Activated T-cell treated with anti-CD3 and anti-CD28 coated beads for 48 hours (primary cell): ENCODE measurements around the gene FAM114A1.
A peak's percentile ranks its signal among the peaks of the same experiment; 100 is the strongest.

Experiments
- DNase-seq: peaks from one replicate; pipeline ENCODE4 v3.0.0-alpha.2; 2020; ENCODE audit warnings: low read depth

Gene FAM114A1

DNA sequence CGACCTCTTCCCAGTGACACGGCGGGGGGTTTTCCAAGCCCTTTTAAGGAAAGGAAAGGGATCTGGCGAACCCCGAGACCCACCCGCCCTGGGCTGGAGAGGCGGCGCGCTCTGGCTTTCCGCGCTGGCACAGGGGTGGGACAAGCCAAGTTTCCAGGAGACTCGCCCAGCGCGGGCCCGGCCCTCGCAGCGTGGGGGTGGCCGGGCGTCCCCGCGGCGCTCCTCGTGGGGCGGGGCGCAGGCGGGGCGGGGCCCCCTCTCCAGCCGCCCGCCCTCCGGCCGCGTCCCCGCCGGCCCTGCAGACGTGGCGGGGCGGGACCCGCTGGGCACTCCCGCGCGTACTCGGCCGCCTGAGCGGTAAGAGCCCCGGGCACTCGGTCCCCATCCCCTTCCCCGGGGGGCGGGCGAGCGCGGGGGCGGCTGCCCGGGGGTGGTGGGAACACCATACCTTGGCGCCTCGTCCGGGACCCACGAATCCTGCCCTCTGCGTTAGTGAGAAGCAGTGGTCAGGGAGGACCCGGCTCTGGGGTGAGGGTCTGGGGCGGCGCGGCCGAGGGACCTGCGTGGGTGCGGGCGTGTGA, at the start of gene FAM114A1:
FAM114A1 (plus strand) TSS at position 329 of the 581 bp plus-strand sequence. CDS start 10,273 bp downstream, outside the sequence.
- peak; percentile 33 for DNase-seq

DNA sequence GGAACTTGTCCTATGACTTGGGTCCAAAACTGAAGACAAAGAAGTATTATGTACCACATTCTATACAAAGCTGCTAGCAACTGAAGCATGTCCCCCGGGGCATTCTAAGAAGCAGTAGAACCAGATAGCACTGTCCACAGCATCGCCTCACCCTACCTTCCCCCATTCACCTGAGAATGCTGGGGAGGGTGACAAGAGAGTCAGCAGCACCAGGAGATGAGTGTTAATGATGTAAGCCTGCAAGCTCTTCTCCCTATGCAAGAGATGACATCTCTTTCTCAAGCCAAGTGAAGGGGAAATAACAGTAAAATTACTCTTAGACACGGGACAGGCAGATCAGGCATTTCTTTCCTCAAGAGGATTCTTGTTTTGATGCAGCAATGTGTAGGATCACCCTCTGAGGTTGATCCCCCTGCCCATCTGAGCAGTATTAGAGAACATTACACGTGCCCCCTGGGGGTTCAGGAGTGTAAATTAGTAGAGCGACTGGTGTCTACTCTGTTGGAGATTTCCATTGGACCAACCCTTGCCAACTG, 49.1 kb upstream of the FAM114A1 start:
- DNase-seq: no peak

DNA sequence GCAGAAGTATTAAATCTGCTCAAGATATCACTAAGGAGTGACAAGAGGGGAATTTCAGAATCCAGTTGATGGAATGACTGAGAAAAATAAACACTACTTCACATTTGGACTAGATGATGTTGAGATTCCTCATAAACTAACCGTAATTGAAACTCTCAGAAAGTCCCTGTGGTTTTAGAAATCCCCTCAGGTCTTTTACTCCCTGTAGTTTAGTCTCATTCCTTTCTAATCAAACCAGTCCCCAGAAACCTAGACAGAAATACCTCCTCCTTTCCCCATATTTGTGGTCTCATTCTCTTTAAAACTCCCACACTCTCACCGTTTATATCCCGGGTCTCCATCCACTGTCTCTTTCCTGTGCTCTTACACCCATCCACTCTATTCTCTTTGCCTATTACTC, 48.0 kb upstream of the FAM114A1 start:
- DNase-seq: no peak

DNA sequence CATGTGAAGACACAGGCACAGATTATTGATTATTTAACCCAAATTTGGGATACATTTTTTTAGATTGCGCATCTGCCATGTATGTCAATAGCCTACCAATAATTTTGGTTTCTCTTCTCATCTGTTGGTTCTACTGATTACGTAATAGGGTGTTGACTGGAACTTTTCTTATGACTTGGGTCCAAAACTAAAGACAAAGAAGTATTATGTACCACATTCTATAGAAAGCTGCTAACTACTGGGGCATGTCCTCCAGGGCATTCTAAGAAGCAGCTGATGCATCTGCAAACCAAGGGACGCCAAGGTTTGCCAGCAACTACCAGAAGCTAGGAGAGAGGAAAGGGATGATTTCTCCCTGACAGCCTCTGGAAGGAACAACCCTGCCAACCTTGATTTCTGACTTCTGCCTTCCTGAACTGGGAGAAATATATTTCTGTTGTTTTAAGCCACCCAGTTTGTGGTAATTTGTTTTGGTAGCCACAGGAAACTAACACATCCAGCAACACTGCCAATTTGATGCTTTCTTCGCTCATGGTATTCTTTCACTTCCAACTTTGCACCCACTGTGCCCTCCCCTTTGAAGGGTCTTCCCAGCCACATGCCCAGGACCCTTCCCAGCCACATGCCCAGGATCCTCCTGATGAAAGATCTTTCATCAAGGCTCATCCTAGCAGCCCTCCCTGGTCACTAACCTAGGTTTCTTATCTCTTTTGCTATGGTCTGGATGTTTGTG, 47.1 kb upstream of the FAM114A1 start:
- DNase-seq: no peak

DNA sequence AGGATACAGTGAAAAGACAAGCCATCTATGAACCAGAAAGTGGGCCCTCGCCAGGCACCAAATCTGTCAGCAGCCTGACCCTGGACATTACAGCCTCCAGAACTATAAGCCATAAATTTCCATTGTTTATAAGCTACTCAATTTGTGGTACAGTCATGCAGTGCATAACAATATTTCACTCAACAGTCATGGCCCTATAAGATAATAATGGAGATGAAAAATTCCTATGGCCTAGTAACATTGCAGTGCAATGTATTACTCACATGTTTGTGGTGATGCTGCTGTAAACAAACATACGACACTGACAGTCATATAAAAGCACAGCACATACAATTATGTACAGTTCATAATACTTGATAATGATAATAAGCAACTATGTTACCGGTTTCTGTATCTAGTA, 45.9 kb upstream of the FAM114A1 start:
- no peak for DNase-seq

DNA sequence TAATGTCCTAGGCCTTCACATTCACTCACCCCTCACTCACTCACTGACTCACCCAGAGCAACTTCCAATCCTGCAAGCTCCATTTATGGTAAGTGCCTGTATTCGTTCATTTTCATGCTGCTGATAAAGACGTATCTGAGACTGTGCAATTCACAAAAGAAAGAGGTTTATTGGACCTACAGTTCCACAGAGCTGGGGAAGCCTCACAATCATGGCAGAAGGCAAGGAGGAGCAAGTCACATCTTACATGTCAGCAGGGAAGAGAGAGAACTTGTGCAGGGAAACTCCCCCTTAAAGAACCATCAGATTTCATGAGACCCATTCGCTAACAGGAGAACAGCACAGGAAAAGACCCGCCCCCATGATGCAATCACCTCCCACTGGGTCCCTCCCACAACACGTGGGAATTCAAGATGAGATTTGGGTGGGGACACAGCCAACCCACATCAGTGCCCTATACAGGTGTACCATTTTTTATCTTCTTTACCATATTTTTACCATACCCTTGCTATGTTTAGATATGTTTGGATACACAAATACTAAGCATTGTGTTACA, 44.8 kb upstream of the FAM114A1 start:
- no peak for DNase-seq

DNA sequence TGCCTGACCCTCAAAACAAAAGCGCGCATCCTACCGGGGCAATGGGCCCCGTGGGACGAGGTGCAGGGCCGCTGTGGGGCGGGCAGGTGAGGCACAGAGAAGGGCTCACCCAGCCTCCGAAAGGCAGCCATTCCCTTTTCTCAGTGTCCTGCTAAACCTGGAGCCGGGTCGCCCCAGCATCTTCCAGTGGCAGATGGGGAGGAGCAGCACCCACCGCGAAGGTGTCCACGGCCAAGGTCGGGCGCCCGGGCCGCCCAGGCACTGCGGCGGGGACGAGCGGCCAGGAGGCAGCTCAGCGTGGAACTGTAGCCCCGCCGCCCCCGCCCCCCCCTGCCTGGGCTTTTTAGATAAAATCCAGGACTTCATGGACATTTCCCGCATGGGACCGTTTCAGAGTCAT, 43.8 kb upstream of the FAM114A1 start:
- no peak for DNase-seq

DNA sequence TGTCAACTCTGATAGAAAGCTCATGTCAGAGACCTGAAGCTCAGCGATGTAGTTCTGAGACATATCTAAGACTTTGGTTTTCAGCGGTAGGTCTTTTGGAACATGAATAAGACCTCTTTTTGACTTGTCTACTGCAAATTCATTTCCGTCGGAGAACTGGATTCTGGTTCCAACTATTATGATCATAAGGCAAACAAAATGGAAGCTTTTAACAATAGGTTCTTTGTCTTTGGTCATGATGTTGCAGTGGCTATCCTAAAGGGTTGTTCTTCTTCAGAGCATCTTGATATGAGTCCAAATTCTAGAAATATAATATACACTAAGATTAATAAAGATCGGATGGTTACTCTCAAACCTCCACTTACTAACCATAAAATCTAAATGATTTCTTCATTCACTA, 38.4 kb upstream of the FAM114A1 start:
- no peak for DNase-seq

DNA sequence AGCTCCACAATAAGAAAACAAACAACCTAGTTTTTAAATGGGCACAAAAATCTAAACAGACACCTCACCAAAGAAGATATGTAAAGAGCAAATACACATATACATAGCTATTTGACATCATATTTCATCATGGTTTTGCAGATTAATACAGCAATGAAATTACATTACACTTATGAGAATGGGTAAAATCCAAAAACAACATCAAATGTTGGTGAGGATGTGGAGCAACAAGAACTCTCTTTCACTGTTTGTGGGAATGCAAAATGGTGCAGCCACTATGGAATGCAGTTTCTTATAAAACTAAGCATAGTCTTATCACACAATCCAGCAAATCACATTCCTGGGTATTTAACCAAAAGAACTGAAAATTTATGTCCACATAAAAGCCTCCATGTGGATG, 36.0 kb upstream of the FAM114A1 start:
- no peak for DNase-seq

DNA sequence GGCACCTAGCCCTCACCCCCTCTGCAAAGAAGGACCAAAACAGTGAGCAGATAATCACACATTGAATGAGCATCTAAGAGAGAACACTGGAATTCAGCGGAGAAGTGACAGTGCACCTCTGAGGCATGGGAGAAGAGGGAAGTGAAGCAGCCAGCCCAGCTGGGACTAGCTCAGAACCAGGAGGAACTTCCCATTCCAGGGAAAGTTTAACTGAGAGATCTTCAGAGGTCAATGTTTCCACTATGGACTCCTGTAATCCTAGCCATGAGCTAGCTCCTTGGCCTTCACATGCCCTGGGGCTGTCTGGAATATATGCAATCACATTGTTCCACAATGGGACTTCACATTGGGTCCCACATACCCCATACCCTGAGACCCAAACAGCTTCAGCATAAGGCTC, 35.4 kb upstream of the FAM114A1 start:
- DNase-seq: no peak

DNA sequence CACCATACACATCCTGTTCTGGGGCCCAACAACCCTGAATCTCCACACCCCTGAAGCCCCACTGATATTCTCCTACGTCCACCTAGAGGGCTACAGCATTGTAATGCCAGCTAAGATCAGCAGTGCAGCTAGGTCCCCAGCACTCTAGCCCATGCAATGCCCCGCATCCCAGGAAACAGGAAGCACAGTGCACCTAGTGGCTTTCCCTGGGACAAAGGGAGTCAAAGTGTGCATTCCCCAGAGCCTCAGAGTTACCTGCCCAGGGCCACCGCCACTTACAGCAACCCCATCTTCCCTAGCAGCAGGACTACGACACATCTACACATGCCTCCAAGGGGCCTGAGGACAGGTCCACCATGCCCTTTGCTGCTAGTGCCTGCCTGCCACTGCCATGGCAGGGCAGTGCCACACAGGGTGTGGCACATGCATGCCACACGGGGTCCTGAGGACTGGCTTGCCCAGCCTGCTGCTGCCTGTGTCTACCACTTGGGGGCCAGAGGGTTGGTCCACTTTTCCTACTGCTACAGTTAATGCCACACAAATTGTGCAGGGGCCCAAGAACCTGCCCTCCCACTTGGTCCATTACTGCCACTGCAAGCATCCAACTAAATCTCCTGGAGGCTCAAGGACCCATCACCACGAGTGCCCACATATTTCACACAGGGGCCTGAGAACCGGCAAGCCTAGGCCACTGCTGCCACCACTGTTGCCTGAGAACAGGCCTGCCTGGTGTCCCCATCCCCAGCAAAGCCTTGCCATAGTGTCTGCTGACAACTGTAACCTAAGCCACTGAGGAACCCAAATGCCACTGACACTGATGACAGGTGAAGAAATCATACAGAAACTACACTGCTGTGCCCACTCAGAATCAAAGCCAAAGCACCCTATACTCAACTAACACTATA, 34.7 kb upstream of the FAM114A1 start:
- no peak for DNase-seq

DNA sequence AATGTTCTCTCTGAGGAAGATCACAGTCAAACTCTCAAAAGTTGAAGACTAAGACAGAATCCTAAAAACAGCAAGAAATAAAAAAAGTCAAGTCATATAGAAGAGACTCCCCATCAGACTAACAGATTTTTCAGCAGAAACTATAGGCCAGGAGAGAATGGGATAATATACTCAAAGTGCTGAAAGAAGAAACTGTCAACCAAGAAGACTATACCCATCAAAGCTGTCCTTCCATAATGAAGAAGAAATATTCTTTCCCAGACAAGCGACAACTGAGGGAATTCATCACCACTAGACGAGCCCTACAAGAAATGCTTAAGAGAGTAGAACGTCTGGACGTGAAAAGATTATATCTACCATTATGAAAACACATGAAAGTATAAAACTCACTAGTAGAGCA, 33.0 kb upstream of the FAM114A1 start:
- DNase-seq: no peak

DNA sequence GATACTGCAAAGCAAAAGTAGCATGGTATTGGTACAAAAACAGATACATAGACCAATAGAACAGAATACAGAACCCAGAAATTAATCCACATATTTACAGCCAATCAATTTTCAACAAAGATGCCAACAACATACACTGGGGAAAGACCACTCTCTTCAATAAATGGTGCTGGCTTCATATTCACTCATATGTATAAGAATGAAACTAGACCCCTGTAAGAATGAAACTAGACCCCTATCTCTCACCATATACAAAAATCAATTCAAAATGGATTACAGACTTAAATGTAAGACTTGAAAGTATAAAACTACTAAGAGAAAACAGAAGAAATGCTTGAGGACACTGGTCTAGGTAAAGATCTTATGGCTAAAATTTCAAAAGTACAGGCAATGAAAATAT, 30.3 kb upstream of the FAM114A1 start:
- DNase-seq: no peak

DNA sequence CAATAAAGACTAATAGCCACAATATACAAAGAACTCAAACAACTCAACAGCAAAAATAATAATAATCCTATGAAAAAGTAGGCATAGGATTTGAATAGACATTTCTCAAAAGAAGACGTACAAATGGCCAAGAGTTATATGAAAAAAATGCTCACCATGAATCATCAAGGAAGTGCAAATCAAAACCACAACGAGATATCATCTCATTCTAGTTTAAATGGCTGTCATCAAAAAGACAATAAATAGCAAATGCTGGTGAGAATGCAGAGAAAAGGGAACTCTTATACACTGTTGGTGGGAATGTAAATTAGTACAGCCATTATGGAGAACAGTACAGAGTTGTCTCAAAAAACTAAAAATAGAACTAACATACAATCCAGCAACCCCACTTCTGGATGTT, 29.8 kb upstream of the FAM114A1 start:
- DNase-seq: no peak

DNA sequence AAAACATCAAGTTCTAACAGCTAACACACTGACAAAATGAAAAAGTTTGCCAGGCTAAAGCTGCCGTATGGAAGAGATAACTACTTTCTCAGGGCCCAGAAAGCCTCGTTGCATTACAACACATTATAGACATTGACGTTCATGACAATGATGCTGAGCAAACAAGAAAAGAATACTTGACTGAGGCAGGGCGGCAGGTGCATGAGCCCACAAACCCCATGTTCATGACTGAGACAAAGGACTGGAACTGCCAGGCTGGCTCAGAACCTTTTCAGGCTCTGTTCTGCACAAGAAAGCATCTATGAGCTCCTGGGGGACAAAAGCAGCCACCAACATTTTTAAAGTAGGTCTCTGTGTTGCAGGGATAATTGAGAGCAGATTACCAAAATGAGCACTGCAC, 24.6 kb upstream of the FAM114A1 start:
- no peak for DNase-seq

DNA sequence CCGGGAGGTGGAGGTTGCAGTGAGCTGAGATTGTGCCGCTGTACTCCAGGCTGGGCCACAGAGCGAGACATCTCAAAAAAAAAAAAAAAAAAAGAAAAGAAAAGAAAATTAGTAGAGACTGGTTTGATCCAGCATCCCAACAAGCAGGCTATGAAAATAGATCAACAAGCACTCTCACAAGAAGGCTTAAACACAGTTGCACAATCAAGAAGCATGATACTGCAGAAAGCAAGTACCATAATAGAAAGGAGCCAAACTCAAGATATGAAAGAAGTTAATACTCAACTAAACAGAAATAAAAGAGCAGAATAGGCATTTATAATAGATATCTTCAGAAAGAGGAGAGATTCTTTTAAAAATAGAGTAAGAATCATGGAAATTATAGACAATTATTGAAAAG, 21.6 kb upstream of the FAM114A1 start:
- no peak for DNase-seq

DNA sequence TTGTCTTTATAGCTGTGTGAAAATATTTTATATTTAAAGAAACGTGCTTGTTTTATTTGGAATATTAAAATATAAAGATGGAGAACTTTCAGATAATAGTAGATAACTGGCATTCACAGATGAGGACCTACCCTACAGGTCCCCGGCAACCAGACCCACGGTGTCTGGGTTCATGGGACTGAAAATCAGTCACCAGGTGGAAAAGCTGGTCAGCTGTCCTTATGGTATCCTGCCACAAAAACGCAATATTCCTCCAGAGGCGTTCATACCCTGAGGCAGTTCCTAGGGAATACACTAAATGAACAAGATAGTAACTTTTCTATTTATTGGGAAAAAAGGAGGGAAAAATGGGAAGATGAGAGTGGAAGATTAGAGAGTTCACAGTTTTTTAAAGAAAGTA, 12.1 kb upstream of the FAM114A1 start:
- no peak for DNase-seq

DNA sequence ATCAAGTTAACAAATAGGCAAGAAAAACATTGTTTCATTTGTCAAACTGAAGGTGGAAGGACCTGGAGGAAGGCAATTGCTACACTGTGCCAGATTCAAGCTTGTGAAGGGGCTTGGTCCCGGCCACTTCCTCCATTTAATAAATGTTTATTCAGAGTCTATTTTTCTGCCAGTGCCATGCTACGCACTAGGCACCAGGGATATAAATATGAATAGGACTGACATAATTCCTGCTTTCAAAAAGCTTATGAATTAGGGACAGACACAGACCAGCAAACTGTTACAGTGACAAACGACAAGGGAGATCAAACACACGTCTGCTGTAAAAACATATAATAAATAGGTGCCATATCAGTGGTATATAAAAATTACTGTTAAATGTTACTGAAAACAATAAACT, 11.6 kb upstream of the FAM114A1 start:
- DNase-seq: no peak

DNA sequence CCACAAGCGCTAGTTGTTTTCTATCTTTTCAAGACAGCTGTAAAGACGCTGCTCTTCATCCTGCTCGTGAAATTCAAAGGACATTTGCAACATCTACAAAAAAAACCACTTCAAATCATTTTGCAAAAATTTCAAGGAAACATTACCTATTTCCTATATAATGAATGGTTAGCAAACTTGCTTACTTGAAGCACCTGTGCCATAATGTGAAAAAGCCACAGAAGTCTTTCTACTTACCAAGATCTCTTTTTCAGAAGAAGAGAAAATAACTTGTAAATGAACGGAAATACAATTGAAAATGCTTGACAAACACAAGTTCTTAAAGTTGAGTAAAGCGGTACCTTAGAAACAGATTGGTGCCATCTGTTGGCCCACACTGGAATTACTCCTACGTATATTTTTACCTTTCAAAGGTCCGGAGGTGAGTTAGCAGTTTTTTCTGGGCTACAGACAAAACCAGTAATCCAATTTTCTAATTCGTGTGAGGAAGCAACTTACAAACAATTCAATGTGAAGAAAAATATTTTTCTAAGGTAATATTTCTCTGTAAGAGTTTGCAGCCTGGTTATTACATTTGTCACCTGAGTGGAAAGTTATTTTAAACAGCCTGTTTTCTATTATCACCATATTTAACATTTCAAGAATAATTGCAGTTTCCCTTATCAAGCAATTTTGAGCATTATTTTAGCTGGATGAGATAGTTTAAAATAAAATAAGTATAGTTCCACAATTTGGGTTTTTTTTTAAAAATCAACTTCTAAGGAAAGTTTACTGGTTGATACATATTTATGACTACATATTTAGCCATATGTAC, 10.9 kb upstream of the FAM114A1 start, which contains the start of gene TLR6:
TLR6 (minus strand) TSS at position 294 of the 814 bp plus-strand sequence. CDS start 27,344 bp downstream, outside the sequence.
- DNase-seq: peak; percentile 25

DNA sequence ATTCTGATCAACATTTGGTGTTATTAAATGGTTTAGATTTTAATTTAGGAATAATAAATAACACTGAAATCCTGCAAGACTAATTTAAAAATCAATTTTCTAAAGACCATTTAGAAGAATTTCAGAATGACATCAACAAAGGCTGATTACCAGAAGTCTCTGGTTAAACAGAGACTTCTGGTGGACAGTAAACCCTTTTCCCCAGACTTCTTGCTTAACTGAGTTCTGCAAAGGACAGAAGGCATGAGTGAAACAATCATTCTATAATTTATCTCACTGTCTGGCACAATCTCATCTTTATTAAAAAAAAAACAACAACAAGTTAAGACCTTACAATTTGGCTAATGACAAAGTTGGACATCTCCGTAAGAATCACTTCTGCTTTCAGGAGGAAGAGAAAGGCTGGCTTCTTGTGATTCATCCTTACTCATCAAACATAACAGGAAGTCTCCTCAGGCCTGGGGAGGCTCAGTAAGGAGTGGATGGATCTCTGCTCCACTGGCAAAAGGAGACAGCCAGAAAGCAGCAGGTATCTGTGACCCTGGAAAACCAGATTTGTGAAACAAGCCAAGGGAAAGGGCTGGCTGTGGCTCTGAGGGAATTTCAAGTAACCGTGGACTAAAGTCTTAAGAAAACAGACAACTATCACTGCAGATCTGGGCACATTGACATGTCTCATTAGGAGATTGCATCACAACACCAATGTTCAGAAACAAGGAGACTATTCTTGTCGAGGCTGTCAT, 10.1 kb upstream of the FAM114A1 start:
- no peak for DNase-seq

DNA sequence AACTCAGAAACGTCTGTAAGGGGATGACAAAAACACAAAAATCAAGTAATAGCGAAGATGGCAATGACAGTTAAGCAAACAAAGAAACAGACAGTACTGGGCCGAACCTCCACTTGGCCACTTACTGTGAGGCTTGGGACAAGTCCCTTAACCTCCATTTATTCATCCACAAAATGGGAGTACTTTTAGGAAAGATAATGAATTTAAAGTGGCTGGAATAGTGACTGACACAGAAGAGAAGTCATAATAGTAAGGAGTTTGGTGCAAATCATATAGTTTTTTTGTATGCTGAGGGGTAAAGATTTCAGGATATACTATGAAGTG, 9.5 kb upstream of the FAM114A1 start:
- no peak for DNase-seq
